Prostate gland (tissue), 2 donors: Measurements from ENCODE around the gene DCST2.

ENCODE experiments used
- CTCF ChIP-seq, 4 experiments: fragments of 200-600 bp in 2 of 4; fragments of 450-650 bp in 2 of 4; sonication (generic) in 2 of 4; IDR thresholded peaks; 1 replicate in 3 of 4; 2 replicates in 1 of 4; pipeline ENCODE4 v1.5.1; 2016 to 2019; ENCODE audit warnings: antibody characterized with exemption in 4 of 4, mild to moderate bottlenecking in 2 of 4, moderate library complexity in 2 of 4
- POLR2A ChIP-seq: fragments of 450-650 bp; IDR thresholded peaks from one replicate; pipeline ENCODE4 v1.6.1; 2016; ENCODE audit warnings: antibody characterized with exemption, mild to moderate bottlenecking
- POLR2AphosphoS5 ChIP-seq: sonication (generic); formaldehyde crosslinking; IDR thresholded peaks from one replicate; pipeline ENCODE4 v1.6.1; 2017; ENCODE audit warnings: antibody characterized with exemption

- no peak for TF ChIP-seq POLR2A
- no peak for TF ChIP-seq CTCF (IDR thresholded peaks at IDR 0.05)
- TF ChIP-seq POLR2AphosphoS5, result no peak
Measured at GRCh38 chr1:155069551-155070157, 36.1 kb upstream of the DCST2 start.
